Measurements from ENCODE around the gene GFI1.

The GFI1 gene

DNA sequence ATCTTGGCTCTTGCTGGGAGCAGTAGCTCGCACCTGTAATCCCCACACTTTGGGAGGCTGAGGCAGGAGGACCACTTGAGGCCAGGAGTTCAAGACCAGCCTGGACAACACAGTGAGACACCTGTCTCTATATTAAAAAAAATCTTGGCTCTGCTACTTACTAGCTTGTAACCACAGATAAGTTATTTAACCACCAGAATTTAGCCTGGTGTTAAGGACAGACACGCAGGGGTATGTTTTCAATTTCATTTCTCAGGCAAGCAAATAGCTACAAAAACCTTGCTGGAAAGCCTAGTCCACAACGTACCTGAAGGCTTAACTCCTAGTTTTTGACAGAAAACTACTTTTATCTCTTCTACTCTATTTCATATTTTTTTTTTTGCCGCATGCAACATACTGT lies 24.8 kb upstream of the GFI1 start:
- no peak for TF ChIP-seq YY1 (IDR thresholded peaks at IDR 0.05; ENCODE audit: insufficient read depth, insufficient read length)
- TF ChIP-seq SUZ12 (IDR thresholded peaks at IDR 0.05; ENCODE audit: extremely low read depth, insufficient read depth, insufficient read length): no peak
- TF ChIP-seq ZNF274 (IDR thresholded peaks at IDR 0.05; ENCODE audit: low read depth, low read length): no peak
- Histone ChIP-seq H3K9ac (ENCODE audit: insufficient read length, low read depth) (no peak overlapping the region), H3K4me3 (ENCODE audit: insufficient read length, low read depth) (no peak overlapping the region), H3K9me3 (ENCODE audit: insufficient read depth, low read length) (no peaks in the 10 kb centered on the region), H3K27me3 (ENCODE audit: insufficient read depth, insufficient read length) (no peaks in the 10 kb centered on the region), H3K36me3 (ENCODE audit: insufficient read depth, insufficient read length, low read length) (no peaks in the 10 kb centered on the region), H3K4me1 (ENCODE audit: insufficient read depth, insufficient read length) (no peaks in the 10 kb centered on the region)
- no peak for DNase-seq (ENCODE audit: low read depth, low spot score)

DNA sequence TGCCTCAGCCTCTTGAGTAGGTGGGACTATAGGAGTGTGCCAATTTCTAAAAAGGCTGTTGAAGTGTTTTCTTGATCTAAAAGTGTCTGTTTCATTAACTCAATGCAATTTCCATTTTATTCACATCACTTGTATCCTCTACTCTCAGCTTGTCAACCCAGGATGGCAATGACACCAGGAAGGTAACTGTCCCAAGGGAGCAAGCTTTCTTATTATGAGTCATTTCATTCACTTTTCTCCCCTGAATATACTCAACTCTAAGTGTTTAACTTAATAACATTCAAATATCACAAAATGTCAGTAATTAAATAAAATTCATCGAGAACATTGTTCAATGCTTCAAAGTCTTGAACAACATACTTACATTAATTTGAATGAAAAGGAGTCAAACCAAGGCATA lies 22.9 kb upstream of the GFI1 start:
- no peak for DNase-seq (ENCODE audit: low read depth, low spot score)
- H3K27me3 ChIP-seq (ENCODE audit: insufficient read depth, insufficient read length): no peaks in the 10 kb centered on the region
- H3K36me3 ChIP-seq (ENCODE audit: insufficient read depth, insufficient read length, low read length): no peaks in the 10 kb centered on the region
- TF ChIP-seq ZNF274 (IDR thresholded peaks at IDR 0.05; ENCODE audit: low read depth, low read length) (no peak), YY1 (IDR thresholded peaks at IDR 0.05; ENCODE audit: insufficient read depth, insufficient read length) (no peak), SUZ12 (IDR thresholded peaks at IDR 0.05; ENCODE audit: extremely low read depth, insufficient read depth, insufficient read length) (no peak)
- no peaks in the 10 kb centered on the region for H3K9me3 ChIP-seq (ENCODE audit: insufficient read depth, low read length)
- H3K9ac ChIP-seq (ENCODE audit: insufficient read length, low read depth): no peak overlapping the region
- no peaks in the 10 kb centered on the region for H3K4me1 ChIP-seq (ENCODE audit: insufficient read depth, insufficient read length)
- no peak overlapping the region for H3K4me3 ChIP-seq (ENCODE audit: insufficient read length, low read depth)

DNA sequence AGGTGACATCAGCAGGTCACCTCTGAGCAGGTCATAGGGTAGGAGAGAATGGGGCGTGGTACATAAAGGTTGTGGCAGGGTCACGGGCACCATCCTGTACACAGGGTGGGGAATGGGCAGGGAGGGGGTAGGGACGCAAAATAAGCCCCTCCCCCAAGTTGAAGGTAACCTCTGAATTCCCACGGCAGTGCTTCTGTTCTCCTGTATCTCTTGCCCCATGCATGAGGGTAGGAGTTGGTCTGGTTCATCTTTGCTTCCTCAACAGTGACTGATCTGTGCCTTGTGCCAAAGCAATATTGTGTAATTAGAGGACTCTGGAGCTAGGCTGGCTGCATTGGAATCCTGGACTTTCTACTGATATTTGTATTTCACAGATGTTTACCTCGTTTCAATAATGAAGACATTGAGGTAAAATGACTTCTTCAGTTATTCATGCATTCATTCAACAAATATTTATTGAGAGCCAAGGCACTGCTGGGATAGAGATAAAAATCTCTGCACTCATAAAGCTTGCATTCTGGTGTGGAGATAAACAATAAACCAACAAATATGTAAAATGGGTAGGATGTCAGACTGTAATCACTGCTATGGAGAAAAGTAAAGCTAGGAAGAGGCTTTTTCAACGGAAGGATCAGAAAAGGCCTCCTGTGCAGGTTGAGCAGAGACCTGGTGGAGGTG lies 18.4 kb upstream of the GFI1 start:
- no peak for TF ChIP-seq SUZ12 (IDR thresholded peaks at IDR 0.05; ENCODE audit: extremely low read depth, insufficient read depth, insufficient read length)
- no peak for TF ChIP-seq ZNF274 (IDR thresholded peaks at IDR 0.05; ENCODE audit: low read depth, low read length)
- TF ChIP-seq YY1 (IDR thresholded peaks at IDR 0.05; ENCODE audit: insufficient read depth, insufficient read length): no peak
- DNase-seq (ENCODE audit: low read depth, low spot score): no peak

DNA sequence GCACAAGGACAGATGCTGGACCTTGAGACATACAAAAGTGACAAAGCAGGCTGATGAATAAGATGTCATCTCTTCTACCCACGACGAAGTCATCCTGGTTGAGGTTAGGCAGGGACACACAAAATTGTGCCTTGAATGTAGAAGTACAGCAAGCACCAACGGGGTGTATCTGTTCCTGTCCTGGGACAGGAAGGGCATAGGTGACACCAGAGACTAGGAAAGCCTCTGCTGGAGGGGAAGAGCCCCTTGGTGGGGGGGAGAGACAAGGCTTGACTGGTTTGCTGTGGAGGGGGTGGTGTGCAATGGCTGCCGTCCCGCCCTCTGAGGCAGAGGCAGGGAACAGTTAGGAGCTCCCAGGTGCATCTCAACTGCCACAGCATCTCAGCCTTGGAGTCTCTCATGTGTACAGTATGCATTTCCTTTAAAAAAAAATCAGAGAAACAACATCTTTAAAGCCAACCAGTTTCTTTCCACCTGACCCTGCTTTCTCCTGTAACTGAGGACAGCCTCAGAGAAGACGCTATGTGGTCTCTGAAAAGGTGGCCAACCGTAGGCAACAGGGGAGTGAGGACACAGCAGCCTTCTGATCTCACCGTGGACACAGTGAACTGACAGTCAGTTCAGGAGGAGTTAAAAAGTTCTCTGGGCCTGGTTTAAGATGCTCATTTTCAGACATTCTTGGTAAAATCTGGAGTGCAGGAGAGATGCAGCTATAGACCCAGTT lies 17.7 kb upstream of the GFI1 start:
- H3K9ac ChIP-seq (ENCODE audit: insufficient read length, low read depth): no peak overlapping the region
- DNase-seq (ENCODE audit: low read depth, low spot score): no peak
- no peak overlapping the region for H3K4me3 ChIP-seq (ENCODE audit: insufficient read length, low read depth)

More for the DNA sequence above, 18.4 kb upstream of the GFI1 start:
- Histone ChIP-seq H3K4me1 (ENCODE audit: insufficient read depth, insufficient read length) (no peaks in the 10 kb centered on the region), H3K27me3 (ENCODE audit: insufficient read depth, insufficient read length) (no peaks in the 10 kb centered on the region), H3K36me3 (ENCODE audit: insufficient read depth, insufficient read length, low read length) (no peaks in the 10 kb centered on the region), H3K9me3 (ENCODE audit: insufficient read depth, low read length) (no peaks in the 10 kb centered on the region), H3K4me3 (ENCODE audit: insufficient read length, low read depth) (no peak overlapping the region), H3K9ac (ENCODE audit: insufficient read length, low read depth) (no peak overlapping the region)

DNA sequence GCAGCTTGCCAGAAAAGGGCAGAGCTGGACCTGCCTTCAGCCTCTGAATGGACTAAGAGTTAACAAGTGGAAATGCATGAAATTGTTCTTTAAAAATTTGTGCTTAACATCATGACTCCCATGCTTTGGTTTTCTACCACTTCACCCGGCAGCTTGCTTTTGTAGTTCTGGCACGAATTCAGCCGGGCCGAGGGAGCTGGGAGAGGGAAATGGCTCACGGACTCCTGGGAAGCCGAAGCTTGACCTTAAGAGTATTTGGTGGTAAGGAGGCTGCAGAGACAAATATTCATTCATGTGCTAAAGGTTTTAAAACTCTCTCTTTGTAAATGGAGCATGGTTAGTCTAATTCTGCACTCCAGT lies 17.2 kb upstream of the GFI1 start:
- no peak for DNase-seq (ENCODE audit: low read depth, low spot score)
- Histone ChIP-seq H3K9me3 (ENCODE audit: insufficient read depth, low read length) (no peaks in the 10 kb centered on the region), H3K4me1 (ENCODE audit: insufficient read depth, insufficient read length) (no peaks in the 10 kb centered on the region), H3K9ac (ENCODE audit: insufficient read length, low read depth) (no peak overlapping the region), H3K4me3 (ENCODE audit: insufficient read length, low read depth) (no peak overlapping the region), H3K27me3 (ENCODE audit: insufficient read depth, insufficient read length) (no peaks in the 10 kb centered on the region), H3K36me3 (ENCODE audit: insufficient read depth, insufficient read length, low read length) (no peaks in the 10 kb centered on the region)
- no peak for TF ChIP-seq ZNF274 (IDR thresholded peaks at IDR 0.05; ENCODE audit: low read depth, low read length)
- TF ChIP-seq YY1 (IDR thresholded peaks at IDR 0.05; ENCODE audit: insufficient read depth, insufficient read length): no peak
- TF ChIP-seq SUZ12 (IDR thresholded peaks at IDR 0.05; ENCODE audit: extremely low read depth, insufficient read depth, insufficient read length): no peak

More for the DNA sequence above, 17.7 kb upstream of the GFI1 start:
- Histone ChIP-seq H3K27me3 (ENCODE audit: insufficient read depth, insufficient read length) (no peaks in the 10 kb centered on the region), H3K4me1 (ENCODE audit: insufficient read depth, insufficient read length) (no peaks in the 10 kb centered on the region), H3K36me3 (ENCODE audit: insufficient read depth, insufficient read length, low read length) (no peaks in the 10 kb centered on the region), H3K9me3 (ENCODE audit: insufficient read depth, low read length) (no peaks in the 10 kb centered on the region)
- TF ChIP-seq SUZ12 (IDR thresholded peaks at IDR 0.05; ENCODE audit: extremely low read depth, insufficient read depth, insufficient read length) (no peak), ZNF274 (IDR thresholded peaks at IDR 0.05; ENCODE audit: low read depth, low read length) (no peak), YY1 (IDR thresholded peaks at IDR 0.05; ENCODE audit: insufficient read depth, insufficient read length) (no peak)

DNA sequence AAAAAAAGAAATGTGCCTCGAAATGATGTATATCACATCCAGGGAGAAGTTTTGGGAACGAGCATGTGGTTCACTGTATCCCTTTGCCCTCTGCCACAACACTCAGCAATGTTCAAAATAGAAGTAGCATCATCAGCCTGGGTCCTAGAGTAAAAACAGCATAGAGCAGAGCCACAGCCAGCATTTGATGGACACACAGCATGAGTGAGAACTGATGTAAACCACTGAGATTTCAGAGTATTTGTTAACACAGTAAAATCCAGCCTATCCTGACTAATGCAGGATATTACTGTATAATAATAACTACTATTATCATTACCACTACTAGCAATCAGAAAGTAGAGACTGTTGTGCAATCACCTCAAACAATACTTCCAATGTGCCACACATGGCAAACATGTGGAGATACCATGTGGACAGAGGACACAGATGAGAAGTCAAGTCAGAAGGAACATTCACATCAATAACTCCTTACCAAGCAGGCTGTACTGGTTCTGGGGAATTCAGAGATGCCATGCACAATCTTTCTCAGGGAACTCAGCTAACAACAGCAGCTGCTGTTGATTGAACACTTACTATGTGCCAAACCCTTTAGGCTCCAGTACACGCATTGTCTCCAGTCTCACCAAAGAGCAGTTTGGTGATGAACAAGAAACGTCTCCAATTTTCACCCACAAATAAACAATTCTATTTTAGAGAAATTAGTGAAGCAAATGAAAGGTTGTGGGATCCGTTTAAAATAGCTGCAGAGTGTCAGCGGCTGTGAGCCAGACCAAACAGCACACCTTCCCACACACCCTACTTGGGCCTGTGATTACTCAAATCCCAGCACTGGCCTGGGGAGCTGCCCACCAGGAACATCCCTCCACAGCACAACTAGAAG lies 16.6 kb upstream of the GFI1 start:
- Histone ChIP-seq H3K4me1 (ENCODE audit: insufficient read depth, insufficient read length) (no peaks in the 10 kb centered on the region), H3K9ac (ENCODE audit: insufficient read length, low read depth) (no peak overlapping the region), H3K9me3 (ENCODE audit: insufficient read depth, low read length) (no peaks in the 10 kb centered on the region), H3K4me3 (ENCODE audit: insufficient read length, low read depth) (no peak overlapping the region), H3K36me3 (ENCODE audit: insufficient read depth, insufficient read length, low read length) (no peaks in the 10 kb centered on the region), H3K27me3 (ENCODE audit: insufficient read depth, insufficient read length) (no peaks in the 10 kb centered on the region)
- no peak for TF ChIP-seq ZNF274 (IDR thresholded peaks at IDR 0.05; ENCODE audit: low read depth, low read length)
- TF ChIP-seq YY1 (IDR thresholded peaks at IDR 0.05; ENCODE audit: insufficient read depth, insufficient read length): no peak
- no peak for TF ChIP-seq SUZ12 (IDR thresholded peaks at IDR 0.05; ENCODE audit: extremely low read depth, insufficient read depth, insufficient read length)
- no peak for DNase-seq (ENCODE audit: low read depth, low spot score)

DNA sequence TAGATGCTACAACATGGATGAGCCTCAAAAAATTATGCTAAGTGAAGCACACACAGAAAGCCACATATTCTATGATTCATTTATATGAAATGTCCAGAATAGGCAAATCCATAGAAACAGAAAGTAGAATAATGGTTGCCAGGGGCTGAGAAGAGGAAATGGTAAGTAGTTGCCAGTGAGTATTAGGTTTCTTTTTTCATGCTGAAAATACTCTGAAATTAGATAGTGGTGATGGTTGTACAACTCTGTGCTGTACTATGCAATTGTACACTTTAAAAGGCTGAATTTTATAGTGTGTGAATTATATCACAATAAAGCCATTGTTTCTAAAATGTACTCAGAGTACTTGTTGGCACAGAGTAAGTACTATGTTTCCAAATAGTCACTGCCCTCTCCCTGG lies 15.5 kb upstream of the GFI1 start:
- H3K9me3 ChIP-seq (ENCODE audit: insufficient read depth, low read length): no peaks in the 10 kb centered on the region
- H3K4me3 ChIP-seq (ENCODE audit: insufficient read length, low read depth): no peak overlapping the region
- no peak for DNase-seq (ENCODE audit: low read depth, low spot score)
- no peaks in the 10 kb centered on the region for H3K4me1 ChIP-seq (ENCODE audit: insufficient read depth, insufficient read length)
- H3K27me3 ChIP-seq (ENCODE audit: insufficient read depth, insufficient read length): no peaks in the 10 kb centered on the region
- H3K9ac ChIP-seq (ENCODE audit: insufficient read length, low read depth): no peak overlapping the region
- no peaks in the 10 kb centered on the region for H3K36me3 ChIP-seq (ENCODE audit: insufficient read depth, insufficient read length, low read length)
- TF ChIP-seq YY1 (IDR thresholded peaks at IDR 0.05; ENCODE audit: insufficient read depth, insufficient read length) (no peak), ZNF274 (IDR thresholded peaks at IDR 0.05; ENCODE audit: low read depth, low read length) (no peak), SUZ12 (IDR thresholded peaks at IDR 0.05; ENCODE audit: extremely low read depth, insufficient read depth, insufficient read length) (no peak)
